ENCODE data around the gene GPR55. TPM values are rescaled to one million over a fixed set of nuclear protein-coding genes. Genes with fewer than 3 reads are reported as not detected.

GPR55 gene
- total RNA-seq, 1 experiment from 2014 or later: 0.19 TPM

DNA sequence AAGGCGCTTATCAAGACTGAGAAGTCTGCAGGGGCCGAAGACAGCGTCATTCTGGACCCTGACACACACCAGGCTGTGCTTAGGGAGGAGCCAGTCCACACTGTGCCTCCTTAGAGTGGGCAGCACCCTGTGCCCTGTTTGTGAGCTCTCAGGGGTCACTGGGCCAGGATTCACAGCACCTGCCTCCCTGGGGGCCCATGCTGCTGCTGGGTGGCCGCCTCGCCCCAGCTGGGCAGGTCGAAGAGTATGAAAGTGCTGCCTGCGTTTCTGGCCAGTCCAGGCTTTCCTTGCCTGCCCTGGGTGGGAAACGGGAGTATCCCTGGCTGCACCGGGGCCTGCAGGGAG, 15.4 kb upstream of the GPR55 start:
- no TSS peak for BruUV-seq (replicated peaks)
- CTCF ChIA-PET: no interaction called here
- intact Hi-C loops (cut with micrococcal nuclease; ENCODE audit: unreplicated experiment): no loop called here
- TF ChIP-seq EZH2 (IDR thresholded peaks at IDR 0.05; ENCODE audit: borderline replicate concordance, low read depth, low read length, poor library complexity, severe bottlenecking) (no peak), CTCF (conservative IDR thresholded peaks at IDR 0.05; ENCODE audit: low read depth, low read length) (no peak)
- POLR2A ChIA-PET (ENCODE audit: low non-redundant PET): no interaction called here
- no peak overlapping the region for H3K27ac ChIP-seq (ENCODE audit: low read depth, low read length, poor library complexity, severe bottlenecking)
- DNase-seq (ENCODE audit: low spot score): no peak
- H3K27me3 ChIP-seq (replicated peaks; ENCODE audit: insufficient read depth, low read depth, low read length, poor library complexity): no peaks in the 10 kb centered on the region
- H3K9me3 ChIP-seq (ENCODE audit: low read depth, low read length, poor library complexity, severe bottlenecking): peaks cover 5% of the 10 kb centered on the region
- no peak overlapping the region for H3K4me3 ChIP-seq (ENCODE audit: low read depth, low read length, poor library complexity, severe bottlenecking)
- no peaks in the 10 kb centered on the region for H3K36me3 ChIP-seq (ENCODE audit: insufficient read depth, low read length, poor library complexity, severe bottlenecking)
- H3K4me1 ChIP-seq (ENCODE audit: insufficient read depth, low read length, poor library complexity, severe bottlenecking): no peaks in the 10 kb centered on the region

GRCh38 chr2:230939691-230940470, 14.8 kb upstream of the GPR55 start:
- CTCF ChIA-PET: no interaction called here
- no TSS peak for BruUV-seq (replicated peaks)
- Histone ChIP-seq H3K9me3 (ENCODE audit: low read depth, low read length, poor library complexity, severe bottlenecking) (peaks cover 5% of the 10 kb centered on the region), H3K27ac (ENCODE audit: low read depth, low read length, poor library complexity, severe bottlenecking) (no peak overlapping the region), H3K4me1 (ENCODE audit: insufficient read depth, low read length, poor library complexity, severe bottlenecking) (no peaks in the 10 kb centered on the region), H3K36me3 (ENCODE audit: insufficient read depth, low read length, poor library complexity, severe bottlenecking) (no peaks in the 10 kb centered on the region), H3K4me3 (ENCODE audit: low read depth, low read length, poor library complexity, severe bottlenecking) (no peak overlapping the region), H3K27me3 (replicated peaks; ENCODE audit: insufficient read depth, low read depth, low read length, poor library complexity) (no peaks in the 10 kb centered on the region)
- DNase-seq (ENCODE audit: low spot score): no peak
- intact Hi-C loops (cut with micrococcal nuclease; ENCODE audit: unreplicated experiment): no loop called here
- TF ChIP-seq CTCF (conservative IDR thresholded peaks at IDR 0.05; ENCODE audit: low read depth, low read length) (no peak), EZH2 (IDR thresholded peaks at IDR 0.05; ENCODE audit: borderline replicate concordance, low read depth, low read length, poor library complexity, severe bottlenecking) (no peak)
- POLR2A ChIA-PET (ENCODE audit: low non-redundant PET): no interaction called here

DNA sequence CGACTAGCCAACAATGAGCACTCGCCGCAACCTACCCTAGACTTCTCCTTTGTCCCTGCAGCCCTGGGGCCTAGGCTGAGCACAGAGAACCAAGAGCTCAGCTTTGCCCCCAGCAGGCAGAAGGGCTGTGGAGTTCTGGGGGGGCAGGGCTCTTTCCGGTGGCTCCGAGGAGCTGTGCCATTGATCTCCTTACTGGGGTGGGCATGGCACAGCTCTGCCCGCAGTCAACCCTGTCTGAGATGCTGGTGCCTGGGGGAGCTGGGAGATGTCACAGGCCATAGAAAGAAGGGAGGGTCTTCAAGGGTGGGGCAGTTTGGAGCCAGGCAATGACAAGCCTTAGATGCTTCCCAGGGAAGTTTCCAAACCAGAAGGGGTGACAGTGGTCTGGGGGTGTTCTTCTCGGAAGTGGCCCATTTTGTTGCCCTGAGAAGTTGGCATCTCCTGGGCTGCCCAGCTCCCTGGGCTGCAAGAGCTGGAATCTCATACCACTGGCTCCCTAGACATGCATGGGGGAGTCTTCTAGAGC, 14.1 kb upstream of the GPR55 start:
- POLR2A ChIA-PET (ENCODE audit: low non-redundant PET): no interaction called here
- no peak for DNase-seq (ENCODE audit: low spot score)
- Histone ChIP-seq H3K4me3 (ENCODE audit: low read depth, low read length, poor library complexity, severe bottlenecking) (no peak overlapping the region), H3K36me3 (ENCODE audit: insufficient read depth, low read length, poor library complexity, severe bottlenecking) (no peaks in the 10 kb centered on the region), H3K27ac (ENCODE audit: low read depth, low read length, poor library complexity, severe bottlenecking) (no peak overlapping the region), H3K4me1 (ENCODE audit: insufficient read depth, low read length, poor library complexity, severe bottlenecking) (no peaks in the 10 kb centered on the region), H3K27me3 (replicated peaks; ENCODE audit: insufficient read depth, low read depth, low read length, poor library complexity) (no peaks in the 10 kb centered on the region), H3K9me3 (ENCODE audit: low read depth, low read length, poor library complexity, severe bottlenecking) (peaks cover 5% of the 10 kb centered on the region)
- intact Hi-C loops (cut with micrococcal nuclease; ENCODE audit: unreplicated experiment): no loop called here
- TF ChIP-seq EZH2 (IDR thresholded peaks at IDR 0.05; ENCODE audit: borderline replicate concordance, low read depth, low read length, poor library complexity, severe bottlenecking): no peak
- no peak for TF ChIP-seq CTCF (conservative IDR thresholded peaks at IDR 0.05; ENCODE audit: low read depth, low read length)
- BruUV-seq (replicated peaks): no TSS peak
- CTCF ChIA-PET: no interaction called here

Data from A673 (cell line).